K562 (cell line): Measurements from ENCODE around the gene ZNF780A. TPM values are rescaled to one million over a fixed set of nuclear protein-coding genes. Genes with fewer than 3 reads are reported as not detected.

Experiments used
- ATAC-seq: fragments of 200-7000 bp; cut with Tn5 transposase; 3 replicates; pipeline ENCODE4 v1.9.1; 2020; ENCODE audit warnings: moderate library complexity
- BruUV-seq: library from RNA; stranded (reverse); fragments of 400-500 nt; replicated peaks from 2 replicates; lab custom pipeline; 2021; lab: Mats Ljungman, UMichigan
- CTCF ChIA-PET: fragments of 300-600 bp; formaldehyde crosslinking; extraction: SDS; loops from one replicate; lab custom pipeline; 2021; ENCODE audit warnings: low intra/inter-chr PET ratio; lab: Yijun Ruan, JAX
- POLR2A ChIA-PET: fragments of 300-600, 350-650 bp; sonication (Branson Sonifier 250); formaldehyde crosslinking; extraction: SDS; loops from one replicate; lab custom pipeline; 2021; ENCODE audit warnings: antibody characterized with exemption, inconsistent platforms; lab: Yijun Ruan, JAX
- DNase-seq, 4 experiments: peaks; one replicate each; pipeline versions ENCODE4 v3.0.0 to v3.0.0-alpha.2; 2011 to 2018; ENCODE audit warnings: low spot score in 3 of 4, mixed read lengths in 3 of 4; ENCODE audit errors: extremely low read depth in 1 of 4
- FAIRE-seq: peaks from 2 replicates; lab custom pipeline; 2011; peaks lifted over from hg19 to GRCh38; lab: Jason Lieb, UNC
- H2AFZ ChIP-seq: 2 replicates; pipeline ENCODE4 v1.6.0; 2011; ENCODE audit warnings: low read depth, low read length, control low read depth, inconsistent platforms
- H3K27ac ChIP-seq: fragments of 200-600 bp; 3 replicates; pipeline ENCODE4 v1.8.0; 2011; ENCODE audit warnings: low read depth, mild to moderate bottlenecking, control low read depth, inconsistent platforms, low read length, moderate library complexity, mixed read lengths; ENCODE audit errors: extremely low read depth
- H3K27me3 ChIP-seq, 2 experiments: fragments of 300-600 bp in 1 of 2; 2 replicates in 1 of 2; 3 replicates in 1 of 2; pipeline versions ENCODE4 v1.6.0 to v1.8.0; 2011; ENCODE audit warnings: inconsistent platforms in 2 of 2, low read length in 2 of 2, mild to moderate bottlenecking in 1 of 2, mixed read lengths in 1 of 2, moderate library complexity in 1 of 2; ENCODE audit not compliant: control insufficient read depth in 2 of 2, insufficient read depth in 2 of 2
- H3K36me3 ChIP-seq: fragments of 300-600 bp; 3 replicates; pipeline ENCODE4 v1.8.0; 2011; ENCODE audit warnings: mild to moderate bottlenecking, low read length, inconsistent platforms; ENCODE audit not compliant: control insufficient read depth, insufficient read depth
- H3K4me1 ChIP-seq, 2 experiments: fragments of 200-600 bp in 1 of 2; replicated peaks in 1 of 2; 2 replicates in 1 of 2; 3 replicates in 1 of 2; pipeline versions ENCODE4 v1.5.1 to v1.8.0; 2011; ENCODE audit warnings: inconsistent platforms in 2 of 2, low read length in 2 of 2, mild to moderate bottlenecking in 1 of 2, mixed read lengths in 1 of 2, moderate library complexity in 1 of 2; ENCODE audit not compliant: control insufficient read depth in 2 of 2, insufficient read depth in 2 of 2
- H3K4me2 ChIP-seq: 2 replicates; pipeline ENCODE4 v1.6.1; 2011; ENCODE audit warnings: low read length, control low read depth, inconsistent platforms, mixed read lengths; ENCODE audit not compliant: insufficient read depth
- H3K4me3 ChIP-seq: fragments of 200-600 bp; sonication (generic), shearing (Covaris generic); 2 replicates; pipeline ENCODE4 v1.5.1; 2016; ENCODE audit warnings: control low read depth, inconsistent platforms
- H3K79me2 ChIP-seq: fragments of 200-600 bp; 3 replicates; pipeline ENCODE4 v1.8.0; 2011; ENCODE audit warnings: low read length, inconsistent platforms; ENCODE audit not compliant: control insufficient read depth, insufficient read depth
- H3K9ac ChIP-seq, 2 experiments: 2 replicates each; pipeline versions ENCODE4 v1.6.0 to v1.6.1; 2011; ENCODE audit warnings: low read depth in 2 of 2, low read length in 2 of 2, control low read depth in 1 of 2, inconsistent platforms in 1 of 2, mild to moderate bottlenecking in 1 of 2, mixed read lengths in 1 of 2; ENCODE audit not compliant: insufficient read depth in 1 of 2
- H3K9me1 ChIP-seq: one replicate; pipeline ENCODE4 v1.6.0; 2011; ENCODE audit warnings: inconsistent platforms, mild to moderate bottlenecking, low read length, moderate library complexity; ENCODE audit not compliant: control insufficient read depth, insufficient read depth
- H3K9me3 ChIP-seq: replicated peaks from 2 replicates; pipeline ENCODE4 v1.5.1; 2011; ENCODE audit warnings: low read depth, low read length, inconsistent platforms; ENCODE audit not compliant: control insufficient read depth, insufficient read depth
- H4K20me1 ChIP-seq: replicated peaks from 2 replicates; pipeline ENCODE4 v1.6.1; 2011; ENCODE audit warnings: low read length, inconsistent platforms, mixed read lengths; ENCODE audit not compliant: control insufficient read depth, insufficient read depth
- CBX2 ChIP-seq: fragments of 200-600 bp; sonication (generic); IDR thresholded peaks from one replicate; pipeline ENCODE4 v1.6.1; 2012; ENCODE audit warnings: mild to moderate bottlenecking, low read length, inconsistent platforms; ENCODE audit not compliant: insufficient read depth, poor library complexity, severe bottlenecking
- CEBPG ChIP-seq, 3 experiments: fragments of 200-800 bp in 1 of 3; sonication (Bioruptor generic) in 1 of 3; sonication (generic) in 1 of 3; formaldehyde crosslinking in 1 of 3; IDR thresholded peaks in 2 of 3; conservative IDR thresholded peaks in 1 of 3; 2 replicates each; pipeline versions ENCODE4 v1.6.1 to v1.8.0; 2016 to 2022; ENCODE audit warnings: missing compliant biosample characterization in 2 of 3, missing genetic modification characterization in 2 of 3, mild to moderate bottlenecking in 1 of 3, missing genetic modification reagents in 1 of 3
- CREB1 ChIP-seq, 2 experiments: sonication (generic) in 1 of 2; formaldehyde crosslinking in 1 of 2; IDR thresholded peaks; 2 replicates each; pipeline versions ENCODE4 v1.6.1 to v1.8.0; 2012 to 2022; ENCODE audit warnings: inconsistent platforms in 1 of 2, mild to moderate bottlenecking in 1 of 2, missing genetic modification reagents in 1 of 2, moderate library complexity in 1 of 2
- DIDO1 ChIP-seq: fragments of 450-650 bp; IDR thresholded peaks from 2 replicates; pipeline ENCODE4 v1.6.1; 2016; ENCODE audit warnings: low read depth, missing biosample characterization, missing genetic modification characterization
- HMG20B ChIP-seq: fragments of 250-450 bp; sonication (Bioruptor Pico); IDR thresholded peaks from 2 replicates; pipeline ENCODE4 v1.5.0; 2021; ENCODE audit warnings: mild to moderate bottlenecking
- KAT7 ChIP-seq: sonication (generic); formaldehyde crosslinking; IDR thresholded peaks from 2 replicates; pipeline ENCODE4 v1.8.0; 2022; ENCODE audit warnings: missing genetic modification reagents, mild to moderate bottlenecking, borderline replicate concordance
- NFIC ChIP-seq: fragments of 450-650 bp; IDR thresholded peaks from 2 replicates; pipeline ENCODE4 v1.6.1; 2017; ENCODE audit warnings: mild to moderate bottlenecking, inconsistent platforms
- PTRF ChIP-seq: fragments of 450-650 bp; IDR thresholded peaks from 2 replicates; pipeline ENCODE4 v1.6.1; 2016; ENCODE audit warnings: mild to moderate bottlenecking, missing genetic modification characterization, missing compliant biosample characterization
- SMAD4 ChIP-seq: fragments of 250-450 bp; sonication (Bioruptor Pico); conservative IDR thresholded peaks from 2 replicates; pipeline ENCODE4 v1.8.0; 2021; ENCODE audit warnings: inconsistent platforms, mild to moderate bottlenecking, moderate library complexity
- SP1 ChIP-seq: sonication (generic); formaldehyde crosslinking; IDR thresholded peaks from 2 replicates; pipeline ENCODE4 v1.8.1; 2022; ENCODE audit warnings: mild to moderate bottlenecking, missing genetic modification reagents
- TOE1 ChIP-seq, 2 experiments: fragments of 450-650 bp in 1 of 2; sonication (generic) in 1 of 2; formaldehyde crosslinking in 1 of 2; IDR thresholded peaks; 2 replicates each; pipeline versions ENCODE4 v1.7.1 to v1.8.0; 2016 to 2022; ENCODE audit warnings: borderline replicate concordance in 2 of 2, mild to moderate bottlenecking in 2 of 2, antibody characterized with exemption in 1 of 2, inconsistent platforms in 1 of 2, low read depth in 1 of 2, missing genetic modification reagents in 1 of 2, moderate library complexity in 1 of 2
- TRIM24 ChIP-seq, 2 experiments: fragments of 450-650 bp; IDR thresholded peaks; 2 replicates each; pipeline ENCODE4 v1.6.1; 2016
- ZNF197 ChIP-seq: fragments of 200-800 bp; sonication (Bioruptor generic); IDR thresholded peaks from 2 replicates; pipeline ENCODE4 v1.6.1; 2016; ENCODE audit warnings: low read depth, missing genetic modification characterization, missing compliant biosample characterization
- ZNF75A ChIP-seq: fragments of 450-650 bp; formaldehyde crosslinking; IDR thresholded peaks from 2 replicates; pipeline ENCODE4 v1.4.0; 2020; ENCODE audit warnings: mild to moderate bottlenecking
- WGBS: fragments of 100-300 bp; shearing (Covaris generic); methylation state at CpG from one replicate; pipeline ENCODE4 v1.1.6; 2016; ENCODE audit warnings: low coverage, mixed read lengths; ENCODE audit not compliant: insufficient coverage; ENCODE audit errors: missing lambda C conversion rate; 5-methylcytosine and 5-hydroxymethylcytosine counted together
- in situ Hi-C: fragments of 300-500 bp; cut with MboI; formaldehyde crosslinking; loops from 4 replicates; pipeline ENCODE4 v1.15.0; 2018; ENCODE audit warnings: inconsistent platforms, mixed read lengths
- intact Hi-C: fragments of 100-400 bp; cut with micrococcal nuclease; formaldehyde crosslinking; loops from 2 replicates; pipeline ENCODE4 v1.14.2; 2022
- polyA plus RNA-seq, 8 experiments: library from polyadenylated mRNA; depleted of rRNA in 4 of 8; stranded (reverse) in 5 of 8; unstranded in 3 of 8; fragments of >200 nt; fragmentation: Nextera tagmentation in 2 of 8; fragmentation: Illumina TruSeq in 1 of 8; extraction: Ambion mirVana in 2 of 8; extraction: Trizol in 1 of 8; gene quantifications; 2 replicates each; pipeline versions ENCODE4 v1.2.1 to v1.2.3, GENCODE V29; 2011 to 2014; ENCODE audit warnings: inconsistent platforms in 1 of 8, missing spikeins in 1 of 8
- total RNA-seq, 7 experiments: library from RNA; depleted of rRNA in 6 of 7; stranded (reverse); fragments of >200 nt in 6 of 7; fragmentation: Illumina TruSeq in 2 of 7; extraction: Trizol in 2 of 7; gene quantifications; 2 replicates each; pipeline versions ENCODE4 v1.2.1 to v1.2.3, GENCODE V29; 2011 to 2021; ENCODE audit warnings: low replicate concordance in 1 of 7
- TF ChIP-seq, protein P1 (sequence below): sonication (generic); formaldehyde crosslinking; IDR thresholded peaks from 2 replicates; pipeline ENCODE4 v1.8.1; 2023; ENCODE audit warnings: missing genetic modification reagents, mild to moderate bottlenecking, borderline replicate concordance
- TF ChIP-seq, protein P2 (sequence below): fragments of 250-450 bp; sonication (Bioruptor Pico); IDR thresholded peaks from 2 replicates; pipeline ENCODE4 v1.4.0; 2020; ENCODE audit warnings: borderline replicate concordance

The ZNF780A gene
- total and polyA plus RNA-seq, 9 of the 15 experiments (the other 6 are each of a cell fraction or from before 2014, with no cell fraction given) = 11.7 to 36.1 (median 25.8) TPM

DNA sequence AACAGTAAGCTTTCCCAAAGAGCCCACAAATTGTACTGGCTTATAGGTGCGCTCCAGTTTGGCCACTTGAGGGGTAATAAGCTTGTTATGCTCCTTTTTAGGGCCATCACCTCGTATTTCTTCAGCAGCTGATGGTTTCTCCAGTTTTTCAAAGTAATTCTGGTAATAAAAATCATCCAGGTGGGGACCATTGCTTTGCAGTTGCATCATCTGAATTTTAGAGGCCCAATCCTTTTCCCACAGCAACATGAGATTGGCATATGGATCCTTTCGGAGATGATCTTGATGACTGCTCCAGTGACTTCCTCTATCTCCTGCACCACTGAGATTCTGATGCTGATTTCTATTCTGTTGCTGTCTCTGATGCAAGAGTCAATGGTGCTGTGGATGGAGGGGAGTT is 66.8 kb downstream of the ZNF780A start:
- in situ Hi-C loops = no loop called here
- Histone ChIP-seq H3K79me2 (no peaks in the 10 kb centered on the region), H3K4me3 (no peak overlapping the region), H3K9me3 (peaks cover 9% of the 10 kb centered on the region), H3K4me1 (no peaks in the 10 kb centered on the region), H3K4me2 (no peak overlapping the region), H3K27me3 (no peaks in the 10 kb centered on the region), H4K20me1 (no peaks in the 10 kb centered on the region), H3K27ac (no peak overlapping the region), H3K9ac (no peak overlapping the region), H3K36me3 (no peaks in the 10 kb centered on the region), H3K9me1 (no peaks in the 10 kb centered on the region), H2AFZ (no peak overlapping the region)
- ChIA-PET POLR2A (no interaction called here), CTCF (no interaction called here)
- intact Hi-C loops = no loop called here
- DNase-seq = no peak
- no TSS peak for BruUV-seq
- no peak for FAIRE-seq
- WGBS = 5% methylated on average over 3 of the region's 3 CpGs
- ATAC-seq = no peak
- TF ChIP-seq TOE1 (IDR thresholded peaks at IDR 0.05; ENCODE audit: borderline replicate concordance) (no peak), TOE1 (CRISPR knock-in tag; IDR thresholded peaks at IDR 0.05; ENCODE audit: borderline replicate concordance, low read depth) (no peak), CEBPG (CRISPR knock-in tag; IDR thresholded peaks at IDR 0.05) (peak; percentile 55; the same call in 1 of the 2 replicates), CEBPG (tag; conservative IDR thresholded peaks at IDR 0.05 in 1 of 2, IDR thresholded peaks at IDR 0.05 in 1 of 2) (peak in 1 of 2 experiments; percentile 78; a peak in 1 of 4 replicates), ZNF75A (CRISPR knock-in tag) (peak; percentile 84; the same call in 1 of the 2 replicates), KAT7 (CRISPR knock-in tag) (no peak), SMAD4 (no peak), CBX2 (no peak), DIDO1 (tag) (no peak), PTRF (tag) (no peak), SP1 (CRISPR knock-in tag) (no peak), NFIC (no peak), HMG20B (CRISPR knock-in tag) (no peak), CREB1 (IDR thresholded peaks at IDR 0.05) (no peak), CREB1 (CRISPR knock-in tag; IDR thresholded peaks at IDR 0.05) (no peak), TRIM24 (IDR thresholded peaks at IDR 0.05) (peak; percentile 57 to 76; a peak in 3 of 4 replicates), ZNF197 (CRISPR knock-in tag) (no peak)
- TF ChIP-seq, protein P1, sequence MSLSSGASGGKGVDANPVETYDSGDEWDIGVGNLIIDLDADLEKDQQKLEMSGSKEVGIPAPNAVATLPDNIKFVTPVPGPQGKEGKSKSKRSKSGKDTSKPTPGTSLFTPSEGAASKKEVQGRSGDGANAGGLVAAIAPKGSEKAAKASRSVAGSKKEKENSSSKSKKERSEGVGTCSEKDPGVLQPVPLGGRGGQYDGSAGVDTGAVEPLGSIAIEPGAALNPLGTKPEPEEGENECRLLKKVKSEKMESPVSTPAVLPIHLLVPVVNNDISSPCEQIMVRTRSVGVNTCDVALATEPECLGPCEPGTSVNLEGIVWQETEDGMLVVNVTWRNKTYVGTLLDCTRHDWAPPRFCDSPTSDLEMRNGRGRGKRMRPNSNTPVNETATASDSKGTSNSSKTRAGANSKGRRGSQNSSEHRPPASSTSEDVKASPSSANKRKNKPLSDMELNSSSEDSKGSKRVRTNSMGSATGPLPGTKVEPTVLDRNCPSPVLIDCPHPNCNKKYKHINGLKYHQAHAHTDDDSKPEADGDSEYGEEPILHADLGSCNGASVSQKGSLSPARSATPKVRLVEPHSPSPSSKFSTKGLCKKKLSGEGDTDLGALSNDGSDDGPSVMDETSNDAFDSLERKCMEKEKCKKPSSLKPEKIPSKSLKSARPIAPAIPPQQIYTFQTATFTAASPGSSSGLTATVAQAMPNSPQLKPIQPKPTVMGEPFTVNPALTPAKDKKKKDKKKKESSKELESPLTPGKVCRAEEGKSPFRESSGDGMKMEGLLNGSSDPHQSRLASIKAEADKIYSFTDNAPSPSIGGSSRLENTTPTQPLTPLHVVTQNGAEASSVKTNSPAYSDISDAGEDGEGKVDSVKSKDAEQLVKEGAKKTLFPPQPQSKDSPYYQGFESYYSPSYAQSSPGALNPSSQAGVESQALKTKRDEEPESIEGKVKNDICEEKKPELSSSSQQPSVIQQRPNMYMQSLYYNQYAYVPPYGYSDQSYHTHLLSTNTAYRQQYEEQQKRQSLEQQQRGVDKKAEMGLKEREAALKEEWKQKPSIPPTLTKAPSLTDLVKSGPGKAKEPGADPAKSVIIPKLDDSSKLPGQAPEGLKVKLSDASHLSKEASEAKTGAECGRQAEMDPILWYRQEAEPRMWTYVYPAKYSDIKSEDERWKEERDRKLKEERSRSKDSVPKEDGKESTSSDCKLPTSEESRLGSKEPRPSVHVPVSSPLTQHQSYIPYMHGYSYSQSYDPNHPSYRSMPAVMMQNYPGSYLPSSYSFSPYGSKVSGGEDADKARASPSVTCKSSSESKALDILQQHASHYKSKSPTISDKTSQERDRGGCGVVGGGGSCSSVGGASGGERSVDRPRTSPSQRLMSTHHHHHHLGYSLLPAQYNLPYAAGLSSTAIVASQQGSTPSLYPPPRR (CRISPR knock-in tag) = no peak
- TF ChIP-seq, protein P2, sequence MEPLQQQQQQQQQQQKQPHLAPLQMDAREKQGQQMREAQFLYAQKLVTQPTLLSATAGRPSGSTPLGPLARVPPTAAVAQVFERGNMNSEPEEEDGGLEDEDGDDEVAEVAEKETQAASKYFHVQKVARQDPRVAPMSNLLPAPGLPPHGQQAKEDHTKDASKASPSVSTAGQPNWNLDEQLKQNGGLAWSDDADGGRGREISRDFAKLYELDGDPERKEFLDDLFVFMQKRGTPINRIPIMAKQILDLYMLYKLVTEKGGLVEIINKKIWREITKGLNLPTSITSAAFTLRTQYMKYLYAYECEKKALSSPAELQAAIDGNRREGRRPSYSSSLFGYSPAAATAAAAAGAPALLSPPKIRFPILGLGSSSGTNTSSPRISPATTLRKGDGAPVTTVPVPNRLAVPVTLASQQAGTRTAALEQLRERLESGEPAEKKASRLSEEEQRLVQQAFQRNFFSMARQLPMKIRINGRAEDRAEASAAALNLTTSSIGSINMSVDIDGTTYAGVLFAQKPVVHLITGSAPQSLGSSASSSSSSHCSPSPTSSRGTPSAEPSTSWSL = no peak
